Activated CD4-positive, alpha-beta memory T cell treated with anti-CD3 and anti-CD28 coated beads for 36 hours (primary cell): Measurements from ENCODE around the gene SAV1. TPM values are rescaled to one million over a fixed set of nuclear protein-coding genes. Genes with fewer than 3 reads are reported as not detected.

Experiments used
- CTCF ChIA-PET: fragments of 350-600 bp; sonication (Branson Sonifier 250); formaldehyde crosslinking; loops from one replicate; lab custom pipeline; 2021; ENCODE audit warnings: antibody characterized with exemption, inconsistent platforms; lab: Charles Lee
- POLR2A ChIA-PET: fragments of 350-600 bp; sonication (Branson Sonifier 250); formaldehyde crosslinking; loops from one replicate; lab custom pipeline; 2021; ENCODE audit warnings: antibody characterized with exemption; lab: Charles Lee
- DNase-seq: peaks from one replicate; pipeline ENCODE4 v3.0.0-alpha.2; 2020
- H3K27ac Mint-ChIP-seq: one replicate; pipeline ENCODE4 v1.8.0; 2021; ENCODE audit warnings: mixed read lengths
- H3K27me3 Mint-ChIP-seq: one replicate; pipeline ENCODE4 v1.8.0; 2021; ENCODE audit warnings: mixed read lengths
- H3K36me3 Mint-ChIP-seq: one replicate; pipeline ENCODE4 v1.8.0; 2021; ENCODE audit warnings: mixed read lengths
- H3K4me1 Mint-ChIP-seq: one replicate; pipeline ENCODE4 v1.8.0; 2021; ENCODE audit warnings: low read depth, mixed read lengths
- H3K4me3 Mint-ChIP-seq: one replicate; pipeline ENCODE4 v1.8.0; 2021; ENCODE audit warnings: mild to moderate bottlenecking, mixed read lengths
- H3K9me3 Mint-ChIP-seq: one replicate; pipeline ENCODE4 v1.8.0; 2021; ENCODE audit warnings: mixed read lengths
- intact Hi-C: fragments of 100-400 bp; cut with micrococcal nuclease; formaldehyde crosslinking; loops from one replicate; pipeline ENCODE4 v1.15.1; 2023
- total RNA-seq, 2 experiments: library from RNA; stranded (reverse); gene quantifications; one replicate each; pipeline ENCODE4 v1.2.3, GENCODE V29; 2021

Gene SAV1
- total RNA-seq, 2 experiments from 2014 or later = 13.4 to 13.5 TPM

- peaks cover 4% of the 10 kb centered on the region for H3K27me3 Mint-ChIP-seq
- no peak overlapping the region for H3K27ac Mint-ChIP-seq
- H3K9me3 Mint-ChIP-seq = no peaks in the 10 kb centered on the region
- CTCF ChIA-PET = interaction anchor here (0.9 to 1.7 kb wide), 4 partner anchors 13 to 254 kb away, joined by 3 to 7 read pairs (median 4); no protein-coding TSS in a partner anchor
- intact Hi-C loops = loop anchor here (5.0 kb wide), 2 partner anchors 122 to 157 kb away; no protein-coding TSS in a partner anchor
- H3K4me3 Mint-ChIP-seq = no peak overlapping the region
- peaks cover 7% of the 10 kb centered on the region for H3K4me1 Mint-ChIP-seq
- no peak for DNase-seq
- no peaks in the 10 kb centered on the region for H3K36me3 Mint-ChIP-seq
- POLR2A ChIA-PET = no interaction called here
These were observed 62.3 kb downstream of the SAV1 start for GRCh38 chr14:50605766-50606165.

- no peak overlapping the region for H3K4me3 Mint-ChIP-seq
- intact Hi-C loops = no loop called here
- no peak overlapping the region for H3K27ac Mint-ChIP-seq
- no peak for DNase-seq
- ChIA-PET CTCF (interaction anchor here (1.1 to 1.2 kb wide), 2 partner anchors 173 to 174 kb away, joined by 4 to 6 read pairs; no protein-coding TSS in a partner anchor), POLR2A (no interaction called here)
- no peaks in the 10 kb centered on the region for H3K36me3 Mint-ChIP-seq
- peaks cover 2% of the 10 kb centered on the region for H3K27me3 Mint-ChIP-seq
- H3K9me3 Mint-ChIP-seq = no peaks in the 10 kb centered on the region
- peaks cover 11% of the 10 kb centered on the region for H3K4me1 Mint-ChIP-seq
These were observed 64.5 kb downstream of the SAV1 start for GRCh38 chr14:50603565-50603964.

GRCh38 chr14:50602035-50602434 lies 66.1 kb downstream of the SAV1 start:
- no peak overlapping the region for H3K27ac Mint-ChIP-seq
- H3K36me3 Mint-ChIP-seq = no peaks in the 10 kb centered on the region
- CTCF ChIA-PET = interaction anchor here (1.5 to 2.9 kb wide), 5 partner anchors 26 to 258 kb away, joined by 3 to 74 read pairs (median 24); no protein-coding TSS in a partner anchor
- H3K27me3 Mint-ChIP-seq = peaks cover 2% of the 10 kb centered on the region
- peaks cover 6% of the 10 kb centered on the region for H3K4me1 Mint-ChIP-seq
- H3K4me3 Mint-ChIP-seq = no peak overlapping the region
- intact Hi-C loops = no loop called here
- H3K9me3 Mint-ChIP-seq = no peaks in the 10 kb centered on the region
- DNase-seq = no peak
- POLR2A ChIA-PET = no interaction called here

GRCh38 chr14:50601394-50601793 lies 66.7 kb downstream of the SAV1 start:
- CTCF ChIA-PET = interaction anchor here (0.7 to 2.9 kb wide), 10 partner anchors 10 to 274 kb away, joined by 3 to 74 read pairs (median 3); no protein-coding TSS in a partner anchor
- DNase-seq = no peak
- no peaks in the 10 kb centered on the region for H3K36me3 Mint-ChIP-seq
- H3K27me3 Mint-ChIP-seq = peaks cover 2% of the 10 kb centered on the region
- H3K4me1 Mint-ChIP-seq = peaks cover 4% of the 10 kb centered on the region
- intact Hi-C loops = no loop called here
- POLR2A ChIA-PET = interaction anchor here (1.6 kb wide), 1 partner anchor 175 kb away, joined by 5 read pairs; no protein-coding TSS in a partner anchor
- H3K4me3 Mint-ChIP-seq = no peak overlapping the region
- H3K27ac Mint-ChIP-seq = no peak overlapping the region
- no peaks in the 10 kb centered on the region for H3K9me3 Mint-ChIP-seq

- ChIA-PET POLR2A (interaction anchor here (1.6 kb wide), 1 partner anchor 176 kb away, joined by 5 read pairs; no protein-coding TSS in a partner anchor), CTCF (interaction anchor here (0.8 to 2.9 kb wide), 9 partner anchors 9 to 275 kb away, joined by 3 to 74 read pairs (median 3); no protein-coding TSS in a partner anchor)
- Mint-ChIP-seq H3K9me3 (no peaks in the 10 kb centered on the region), H3K27ac (no peak overlapping the region), H3K27me3 (peaks cover 2% of the 10 kb centered on the region), H3K4me3 (no peak overlapping the region), H3K36me3 (no peaks in the 10 kb centered on the region), H3K4me1 (peaks cover 4% of the 10 kb centered on the region)
- DNase-seq = no peak
- intact Hi-C loops = loop anchor here (1.0 kb wide), 2 partner anchors 172 to 259 kb away; no protein-coding TSS in a partner anchor
These were observed 67.3 kb downstream of the SAV1 start for GRCh38 chr14:50600849-50601248.

- DNase-seq = no peak
- CTCF ChIA-PET = interaction anchor here (0.6 to 4.4 kb wide), 12 partner anchors 43 to 732 kb away, joined by 3 to 74 read pairs (median 4); no protein-coding TSS in a partner anchor
- Mint-ChIP-seq H3K27ac (no peak overlapping the region), H3K4me3 (no peak overlapping the region), H3K27me3 (no peaks in the 10 kb centered on the region), H3K9me3 (no peaks in the 10 kb centered on the region), H3K36me3 (no peaks in the 10 kb centered on the region), H3K4me1 (peaks cover 4% of the 10 kb centered on the region)
- POLR2A ChIA-PET = no interaction called here
- intact Hi-C loops = loop anchor here (1.0 kb wide), 2 partner anchors 173 to 260 kb away; no protein-coding TSS in a partner anchor
These were observed 68.2 kb downstream of the SAV1 start for GRCh38 chr14:50599700-50600444.

- Mint-ChIP-seq H3K4me1 (peaks cover 4% of the 10 kb centered on the region), H3K9me3 (no peaks in the 10 kb centered on the region), H3K27me3 (no peaks in the 10 kb centered on the region), H3K36me3 (no peaks in the 10 kb centered on the region), H3K4me3 (no peak overlapping the region), H3K27ac (no peak overlapping the region)
- no peak for DNase-seq
- POLR2A ChIA-PET = no interaction called here
- intact Hi-C loops = no loop called here
- CTCF ChIA-PET = interaction anchor here (1.6 to 4.4 kb wide), 3 partner anchors 115 to 262 kb away, joined by 3 to 47 read pairs (median 13); no protein-coding TSS in a partner anchor
These were observed 69.3 kb downstream of the SAV1 start for GRCh38 chr14:50598765-50599164.

GRCh38 chr14:50594577-50595316 lies 73.4 kb downstream of the SAV1 start:
- POLR2A ChIA-PET = no interaction called here
- H3K4me1 Mint-ChIP-seq = peaks cover under 1% of the 10 kb centered on the region
- H3K27me3 Mint-ChIP-seq = no peaks in the 10 kb centered on the region
- H3K9me3 Mint-ChIP-seq = no peaks in the 10 kb centered on the region
- intact Hi-C loops = no loop called here
- CTCF ChIA-PET = interaction anchor here (1.0 kb wide), 1 partner anchor 119 kb away, joined by 3 read pairs; no protein-coding TSS in a partner anchor
- no peak for DNase-seq
- no peak overlapping the region for H3K4me3 Mint-ChIP-seq
- H3K27ac Mint-ChIP-seq = no peak overlapping the region
- no peaks in the 10 kb centered on the region for H3K36me3 Mint-ChIP-seq

- Mint-ChIP-seq H3K36me3 (no peaks in the 10 kb centered on the region), H3K9me3 (no peaks in the 10 kb centered on the region), H3K27me3 (no peaks in the 10 kb centered on the region), H3K4me1 (no peaks in the 10 kb centered on the region), H3K4me3 (no peak overlapping the region), H3K27ac (no peak overlapping the region)
- DNase-seq = no peak
- CTCF ChIA-PET = no interaction called here
- POLR2A ChIA-PET = no interaction called here
- intact Hi-C loops = no loop called here
These were observed 77.6 kb downstream of the SAV1 start for GRCh38 chr14:50590464-50590863.
